ENCODE measurements around the gene ALDH1A2.

ALDH1A2 gene

DNA sequence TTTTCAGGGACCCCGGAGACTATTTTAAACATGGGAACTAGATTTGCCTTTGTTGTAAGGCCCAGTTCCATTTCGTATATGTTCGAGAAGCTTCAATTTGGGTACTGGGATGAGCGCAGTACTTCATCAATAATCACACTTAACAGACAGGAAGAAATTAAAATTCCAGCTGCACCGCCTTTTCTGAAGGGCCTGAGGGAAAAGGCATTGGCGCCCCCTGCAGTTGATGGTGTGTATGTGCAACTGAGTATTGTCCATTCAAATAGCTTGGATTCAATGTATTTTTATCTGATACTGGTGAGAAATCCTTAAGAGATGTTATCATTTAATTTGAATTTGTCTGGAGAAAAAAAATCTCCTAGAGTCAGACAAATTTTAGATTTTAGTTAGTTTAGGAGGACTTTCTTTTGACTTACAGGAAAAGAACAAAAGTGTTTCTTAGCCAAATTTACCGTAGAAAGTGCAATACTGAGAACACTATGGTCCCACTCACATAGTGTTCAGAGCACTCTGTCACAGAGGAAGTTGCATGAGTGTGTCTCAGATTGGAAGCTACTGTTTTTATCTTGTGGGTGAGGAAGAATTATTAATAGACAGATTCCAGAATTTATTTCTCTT lies 5.4 kb upstream of the ALDH1A2 start:
- DNase-seq (ENCODE audit: low read depth, low spot score): no peak
- no peak overlapping the region for H3K27ac ChIP-seq

DNA sequence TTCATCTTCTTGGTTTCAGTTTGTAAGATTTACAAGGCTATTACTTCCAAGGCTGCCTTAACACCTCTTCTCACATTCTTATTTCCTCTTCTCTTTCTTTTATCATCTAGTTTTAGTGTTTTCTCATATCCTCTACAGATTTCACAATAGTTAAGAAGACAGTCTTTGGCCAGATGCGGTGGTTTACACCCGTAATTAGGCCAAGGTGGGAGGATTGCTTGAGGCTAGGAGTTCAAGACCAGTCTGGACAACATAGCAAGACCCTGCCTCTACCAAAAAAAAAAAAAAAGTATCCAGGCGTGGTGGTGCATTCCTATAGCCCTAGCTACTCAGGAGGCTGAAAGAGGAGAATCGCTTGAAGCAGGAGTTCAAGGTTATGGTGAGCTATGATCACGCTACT lies 3.5 kb upstream of the ALDH1A2 start:
- DNase-seq (ENCODE audit: low read depth, low spot score): no peak

DNA sequence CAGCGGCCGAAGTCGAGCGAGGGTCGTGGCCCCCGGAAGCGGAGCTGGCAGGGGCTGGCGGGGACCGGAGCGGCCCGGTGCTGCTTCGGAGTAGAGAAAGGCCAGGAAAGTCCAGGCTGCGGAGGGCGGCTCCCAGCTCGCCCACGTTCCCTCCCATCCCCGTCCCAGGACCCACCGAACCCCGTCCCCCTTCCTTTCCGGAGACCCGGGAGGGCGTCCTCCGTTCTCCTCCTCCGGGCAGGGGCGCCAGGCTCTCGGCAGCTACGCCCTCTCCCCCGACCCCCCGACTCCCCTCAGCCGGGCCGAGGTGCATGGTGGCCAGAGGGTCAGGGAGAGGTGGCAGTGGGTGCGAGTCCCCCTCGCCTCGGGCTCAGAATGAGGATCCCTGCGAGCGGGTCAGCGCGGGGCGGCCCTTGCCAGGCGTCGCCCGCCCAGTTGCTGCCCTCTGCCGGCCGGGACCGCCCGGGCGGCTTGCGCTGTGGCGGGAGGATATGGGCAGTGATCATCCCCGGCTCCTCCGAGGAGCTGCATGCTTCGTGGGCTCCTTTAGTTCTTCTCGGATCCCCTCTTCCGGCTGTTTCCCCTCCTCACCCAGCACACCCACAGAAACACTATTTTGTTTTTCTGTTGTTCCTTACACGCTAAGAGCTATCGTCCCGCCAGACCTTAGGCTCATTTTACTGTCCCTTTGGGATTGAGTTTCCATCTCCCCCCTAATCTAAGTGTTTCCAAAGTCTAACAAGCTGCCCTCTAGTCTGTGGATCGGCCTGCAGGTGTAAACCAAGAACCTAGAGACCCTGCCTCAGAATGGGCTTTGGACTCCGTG lies 744 bp upstream of the ALDH1A2 start:
- no peak overlapping the region for H3K27ac ChIP-seq
- DNase-seq (ENCODE audit: low read depth, low spot score): no peak

More for the DNA sequence above, 3.5 kb upstream of the ALDH1A2 start:
- no peak overlapping the region for H3K27ac ChIP-seq

DNA sequence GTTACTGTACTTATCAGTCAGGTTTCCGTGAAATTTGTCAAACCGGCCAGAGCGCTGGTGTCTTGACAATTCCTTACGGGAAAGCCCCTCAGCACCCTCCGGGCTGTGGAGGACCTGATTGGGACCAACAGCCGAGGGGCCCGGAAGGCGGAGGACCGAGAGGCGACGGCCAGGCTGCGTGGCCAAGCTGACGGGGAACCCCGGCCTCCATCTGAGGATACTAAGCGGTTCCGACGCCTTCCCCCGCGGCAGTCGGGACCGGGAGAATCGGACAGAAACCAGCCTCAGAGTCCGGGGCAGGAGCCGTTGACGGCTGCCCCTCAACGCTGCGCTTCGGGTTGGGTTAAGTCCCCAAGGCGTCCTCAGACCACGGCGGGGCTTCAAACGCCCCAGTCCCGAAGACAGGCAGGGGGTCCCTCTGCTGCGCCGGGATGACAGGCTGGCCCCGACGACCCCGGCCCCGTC lies 499 bp downstream of the ALDH1A2 start:
- no peak for DNase-seq (ENCODE audit: low read depth, low spot score)
- no peak overlapping the region for H3K27ac ChIP-seq

DNA sequence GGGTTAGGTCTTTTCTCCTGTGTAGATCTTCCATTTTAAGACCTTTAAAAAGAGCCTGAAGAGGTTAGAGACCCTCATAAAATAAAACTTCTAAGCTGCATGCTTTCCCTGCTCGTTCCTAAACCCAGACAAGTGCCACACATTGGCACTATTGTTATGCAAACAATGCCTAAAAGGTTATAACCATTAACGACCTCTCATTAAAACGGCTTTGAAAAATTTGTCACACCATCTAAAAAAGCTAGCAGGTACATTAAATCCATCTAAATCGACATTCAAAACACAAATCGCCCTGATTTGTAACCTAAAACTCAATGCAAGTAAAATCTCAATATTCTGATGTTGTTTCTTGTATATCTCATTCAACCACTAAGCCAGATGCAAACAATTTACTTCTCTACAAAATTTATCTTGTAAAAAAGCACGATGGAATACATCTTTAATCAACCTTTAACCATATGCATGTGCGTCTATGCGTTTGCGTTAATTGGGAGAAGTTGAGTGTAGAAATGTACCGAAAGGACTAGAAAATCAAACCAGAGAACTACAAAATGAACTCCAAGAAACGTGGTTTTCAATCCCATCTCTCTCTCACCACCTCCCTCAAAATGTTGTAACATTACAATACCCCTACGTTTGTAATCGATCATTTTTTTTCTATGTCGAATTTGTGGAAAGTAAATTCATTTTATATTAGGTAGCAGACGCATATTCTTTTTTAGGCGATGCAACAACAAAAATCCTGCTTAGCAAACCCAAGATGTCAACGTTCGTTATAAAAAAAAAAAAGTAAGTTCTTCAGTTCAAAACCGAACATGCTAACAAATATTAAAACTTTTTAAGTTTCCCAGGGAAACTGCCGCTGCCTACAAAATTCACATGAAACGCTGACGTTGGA lies 1.2 kb downstream of the ALDH1A2 start:
- no peak overlapping the region for H3K27ac ChIP-seq
- DNase-seq (ENCODE audit: low read depth, low spot score): no peak

DNA sequence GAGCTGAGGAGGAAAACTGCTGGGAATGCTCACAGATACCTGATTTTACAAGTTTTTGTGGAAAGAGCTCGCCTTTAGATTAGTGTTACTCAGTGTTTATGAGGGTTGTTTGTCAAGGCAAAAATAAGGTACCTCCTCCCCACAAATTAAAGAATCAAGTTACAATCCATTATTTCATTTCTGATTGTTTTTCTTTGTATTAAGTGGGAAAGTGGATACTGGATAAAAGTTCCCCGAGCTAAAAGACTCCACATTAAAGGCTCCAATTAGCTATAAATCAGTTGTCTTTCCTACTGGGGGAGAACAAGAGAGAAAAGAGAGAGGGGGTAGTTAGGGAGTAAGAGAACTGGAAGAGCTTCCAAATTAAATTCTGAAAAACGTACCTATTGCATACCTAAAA lies 1.9 kb downstream of the ALDH1A2 start:
- no peak overlapping the region for H3K27ac ChIP-seq
- DNase-seq (ENCODE audit: low read depth, low spot score): no peak

DNA sequence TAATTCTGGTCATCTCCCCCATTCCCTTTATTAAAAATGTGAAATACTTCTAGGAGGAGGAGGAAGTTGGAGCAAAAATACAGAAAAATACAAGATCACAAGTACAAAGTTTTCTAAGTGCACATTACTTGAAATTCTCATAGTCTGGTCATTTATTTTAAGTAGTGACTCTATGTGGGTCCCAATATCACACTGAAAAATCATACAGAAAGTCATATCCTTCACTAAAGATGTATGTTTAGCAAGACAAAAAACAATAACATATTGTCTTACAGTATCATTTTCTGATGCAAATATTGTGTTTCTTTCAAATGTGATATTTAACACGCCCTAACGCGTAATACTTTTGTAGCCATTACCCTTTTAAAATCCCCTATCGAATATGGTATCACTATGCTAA lies 2.5 kb downstream of the ALDH1A2 start:
- H3K27ac ChIP-seq: no peak overlapping the region
- no peak for DNase-seq (ENCODE audit: low read depth, low spot score)

DNA sequence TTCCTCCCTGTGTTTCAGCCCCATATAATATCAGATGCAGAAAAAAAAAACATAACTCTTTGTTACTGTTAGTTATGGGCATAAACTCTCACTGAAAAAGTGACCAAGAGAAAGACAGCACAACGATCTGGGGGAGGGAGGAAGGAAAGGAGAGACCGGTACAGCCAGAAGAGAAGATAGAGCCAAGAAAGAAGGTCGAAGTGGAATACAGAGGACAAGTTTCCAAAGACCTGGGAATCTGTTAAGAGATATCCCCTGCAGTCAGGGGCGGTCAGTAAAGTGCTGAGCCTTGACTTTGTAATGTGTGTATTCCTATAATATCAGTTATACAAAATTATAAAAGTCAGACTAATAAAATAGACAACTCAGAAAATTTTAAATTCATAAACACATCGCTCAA lies 3.3 kb downstream of the ALDH1A2 start:
- H3K27ac ChIP-seq: no peak overlapping the region

DNA sequence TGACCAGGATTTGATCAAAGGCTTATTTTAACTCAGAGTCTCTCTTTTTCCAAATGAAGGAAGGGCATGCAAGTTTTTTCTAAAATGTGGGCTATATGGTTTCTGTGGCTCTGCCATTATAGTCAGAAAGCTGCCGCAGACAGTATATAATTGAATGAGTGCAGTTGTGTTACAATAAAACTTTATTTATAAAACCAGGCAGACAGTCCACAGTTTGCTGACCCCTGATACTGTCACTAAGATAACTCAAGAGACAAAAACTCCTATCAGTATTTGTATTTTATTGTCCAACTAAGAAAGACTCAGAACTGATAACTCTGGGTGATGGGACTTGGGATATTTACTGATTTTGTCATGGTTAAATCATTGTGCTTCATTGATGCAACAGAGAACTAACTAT lies 4.9 kb downstream of the ALDH1A2 start:
- DNase-seq (ENCODE audit: low read depth, low spot score): no peak
- H3K27ac ChIP-seq: no peak overlapping the region

More for the DNA sequence above, 3.3 kb downstream of the ALDH1A2 start:
- DNase-seq (ENCODE audit: low read depth, low spot score): no peak

DNA sequence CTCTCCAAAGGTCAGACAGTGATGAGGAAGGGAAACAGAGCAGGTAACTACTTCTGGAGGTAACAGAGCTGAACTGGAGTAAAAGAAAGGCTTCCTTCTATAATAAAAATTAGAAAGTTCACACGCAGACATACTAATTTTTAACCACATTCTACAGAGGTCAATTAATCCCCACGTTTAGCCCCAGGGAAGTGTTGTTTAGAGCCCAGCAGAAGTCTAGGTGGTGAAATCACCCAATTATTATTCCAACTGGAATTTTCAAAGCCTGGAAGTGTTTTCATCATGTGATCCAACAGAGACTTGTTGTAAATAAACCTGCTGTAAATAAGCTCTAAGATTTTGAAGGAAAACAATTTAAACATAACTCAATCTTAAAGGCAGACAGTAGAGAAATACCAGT lies 6.8 kb downstream of the ALDH1A2 start:
- no peak overlapping the region for H3K27ac ChIP-seq
- DNase-seq (ENCODE audit: low read depth, low spot score): no peak

DNA sequence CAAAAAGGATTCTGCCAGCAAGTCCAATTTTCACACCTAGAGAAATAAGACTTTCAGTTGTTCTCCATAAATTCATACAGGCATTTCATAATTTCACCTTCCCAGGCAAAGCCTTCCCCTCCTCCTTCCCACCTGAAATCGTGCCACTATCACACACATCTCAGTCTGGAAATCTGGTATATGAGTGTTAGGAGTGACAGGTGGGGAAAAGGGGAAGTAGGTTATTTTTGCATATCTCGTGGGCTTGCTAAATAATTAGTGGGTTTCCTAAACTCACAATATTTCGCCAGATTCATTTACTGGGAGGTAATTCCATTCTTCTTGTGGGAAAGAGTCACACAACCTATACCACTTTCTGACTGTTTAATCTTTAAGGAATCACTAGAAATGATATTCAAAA lies 7.4 kb downstream of the ALDH1A2 start:
- no peak for DNase-seq (ENCODE audit: low read depth, low spot score)
- no peak overlapping the region for H3K27ac ChIP-seq

DNA sequence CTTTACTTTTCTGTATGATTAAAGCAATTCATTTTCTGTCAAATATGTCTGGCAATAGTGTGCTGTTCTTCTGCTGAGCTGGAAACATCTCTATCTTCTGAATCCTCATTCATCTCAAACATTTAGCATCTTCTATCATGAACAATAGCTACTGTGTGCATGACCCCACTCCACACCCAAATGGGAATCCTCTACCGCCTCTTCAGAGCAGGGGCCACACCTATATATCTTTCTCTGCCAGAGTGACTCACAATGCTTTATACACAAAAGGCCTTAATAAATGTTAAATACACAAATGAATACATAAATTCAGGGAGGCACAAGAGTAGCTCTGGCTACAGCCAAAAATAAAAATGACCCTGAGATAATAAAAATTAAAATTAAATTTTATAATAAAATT lies 8.0 kb downstream of the ALDH1A2 start:
- peak; percentile 18 for DNase-seq (ENCODE audit: low read depth, low spot score)
- no peak overlapping the region for H3K27ac ChIP-seq

DNA sequence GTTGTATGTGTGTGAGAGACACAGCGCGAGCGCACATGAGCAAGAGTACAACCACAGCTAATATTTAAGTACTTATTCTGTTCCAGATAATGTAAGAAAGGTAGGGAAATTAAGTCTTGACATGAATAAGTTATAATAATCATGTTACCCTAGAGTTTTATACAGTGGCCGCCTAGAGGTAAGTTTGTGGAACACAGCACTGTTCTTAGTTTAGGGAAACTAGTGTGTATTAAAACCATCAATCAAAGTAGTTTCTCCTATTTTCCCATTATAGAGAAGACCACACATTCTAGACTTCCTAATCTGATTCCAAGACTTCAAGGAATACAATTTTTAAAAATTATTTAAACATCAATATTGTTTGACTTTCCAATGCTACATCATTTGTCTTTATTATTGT lies 9.5 kb downstream of the ALDH1A2 start:
- no peak for DNase-seq (ENCODE audit: low read depth, low spot score)
- H3K27ac ChIP-seq: no peak overlapping the region

DNA sequence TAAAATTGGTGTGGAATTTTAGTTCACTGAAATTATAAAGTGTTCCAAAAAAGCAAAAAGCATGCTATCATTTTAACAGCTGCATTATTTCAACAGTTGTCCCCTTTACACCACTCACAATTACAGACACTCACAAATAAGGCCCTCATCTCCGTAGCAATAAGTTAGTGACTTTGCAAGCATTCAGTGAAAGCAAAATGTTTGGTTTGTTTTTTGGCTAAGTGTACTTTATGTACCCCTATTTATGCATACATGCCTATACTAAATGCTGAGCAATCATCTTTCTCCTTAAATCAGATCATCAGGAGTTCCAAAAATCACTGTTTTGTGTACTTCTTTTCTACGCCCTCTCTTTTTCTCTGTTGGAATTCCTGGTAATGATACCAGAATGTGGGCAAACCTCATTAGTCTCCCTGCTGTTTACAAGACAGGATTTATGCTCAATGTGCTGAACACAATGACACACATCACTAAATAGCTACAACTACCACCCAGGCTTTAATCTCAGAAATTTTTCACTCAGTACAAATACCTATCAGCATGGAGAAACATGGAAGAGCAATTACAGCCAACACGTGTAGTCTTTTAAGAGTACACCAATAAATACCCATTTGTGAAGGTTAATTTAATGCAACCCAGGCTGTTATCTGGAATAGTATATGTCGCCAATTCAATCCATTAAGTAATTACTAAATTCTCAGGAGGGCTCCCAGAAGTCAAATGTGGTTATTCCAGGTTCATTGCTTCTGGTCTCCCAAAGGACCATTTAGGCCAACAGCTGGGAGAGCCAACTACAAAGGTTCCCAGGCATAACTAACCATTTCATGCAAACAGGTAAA lies 12.0 kb downstream of the ALDH1A2 start:
- DNase-seq (ENCODE audit: low read depth, low spot score): no peak
- H3K27ac ChIP-seq: no peak overlapping the region

DNA sequence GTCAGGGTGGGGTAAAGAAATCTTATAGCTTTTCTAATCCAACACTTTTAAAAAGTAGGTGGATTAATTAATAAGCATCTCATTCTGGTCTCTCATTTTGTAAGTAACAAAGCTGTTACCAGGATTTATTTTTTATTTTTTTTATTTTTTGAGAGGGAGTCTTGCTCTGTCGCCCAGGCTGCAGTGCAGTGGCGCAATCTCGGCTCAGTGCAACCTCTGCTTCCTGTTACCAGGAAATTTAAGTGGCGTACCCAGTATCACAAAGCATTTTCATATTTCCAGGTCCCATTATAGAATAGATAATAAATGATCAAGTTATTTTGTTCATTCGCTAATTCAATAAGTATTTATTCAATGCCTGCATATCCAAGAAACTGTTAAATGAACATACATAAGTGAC lies 13.2 kb downstream of the ALDH1A2 start:
- DNase-seq (ENCODE audit: low read depth, low spot score): no peak
- no peak overlapping the region for H3K27ac ChIP-seq

DNA sequence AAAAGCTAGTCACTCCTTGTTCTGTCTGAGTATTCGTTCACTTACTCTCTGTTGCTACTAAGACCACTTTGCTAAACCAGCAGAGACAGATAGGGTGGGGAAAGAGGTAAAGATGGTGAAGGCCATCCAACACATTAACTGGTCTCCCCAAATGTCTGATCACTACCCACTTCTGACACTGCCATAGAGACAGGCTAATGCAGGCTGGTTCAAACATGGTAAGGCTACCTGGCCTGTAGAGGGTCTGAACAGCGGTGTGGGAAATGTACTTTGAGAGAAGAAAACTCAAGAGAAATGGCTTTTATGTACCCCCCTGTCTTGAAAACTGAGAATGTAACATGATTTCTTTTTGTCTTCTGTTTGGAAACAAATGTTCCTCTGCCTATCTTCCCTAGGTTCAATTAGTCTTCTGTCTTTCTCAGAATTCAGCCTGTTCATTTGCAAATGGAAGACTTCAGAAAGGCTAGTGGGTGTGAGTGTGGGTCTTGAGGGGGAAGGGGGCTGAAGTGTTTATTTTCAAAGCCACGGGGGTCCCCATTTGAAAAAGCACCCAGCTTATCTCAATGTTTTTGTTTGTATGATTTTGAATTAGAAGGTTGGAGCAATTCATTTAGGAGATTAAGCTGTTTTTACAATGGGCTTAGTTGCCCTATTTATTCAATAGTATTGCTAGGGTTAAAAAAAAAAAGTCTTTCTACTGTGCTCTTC lies 15.8 kb downstream of the ALDH1A2 start:
- DNase-seq (ENCODE audit: low read depth, low spot score): no peak
- no peak overlapping the region for H3K27ac ChIP-seq

DNA sequence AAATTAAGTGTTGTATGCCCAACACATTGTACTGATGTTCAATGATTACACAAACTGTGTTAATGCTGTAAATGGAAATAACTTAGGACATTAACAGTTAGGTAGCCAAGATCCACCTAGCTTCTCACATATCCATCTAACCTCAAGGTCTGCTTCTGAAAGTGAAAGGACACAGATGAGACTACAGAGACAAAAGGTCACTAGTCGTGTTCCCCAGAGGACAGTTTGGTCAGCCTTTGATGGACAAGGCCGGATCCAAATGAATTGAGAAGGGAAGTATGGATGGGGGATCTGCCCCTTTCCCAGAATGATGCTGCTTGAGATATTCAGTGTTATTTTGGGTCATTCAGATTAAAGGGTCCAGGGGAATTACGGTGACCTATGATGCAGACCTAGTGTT lies 17.2 kb downstream of the ALDH1A2 start:
- no peak for DNase-seq (ENCODE audit: low read depth, low spot score)
- H3K27ac ChIP-seq: no peak overlapping the region

DNA sequence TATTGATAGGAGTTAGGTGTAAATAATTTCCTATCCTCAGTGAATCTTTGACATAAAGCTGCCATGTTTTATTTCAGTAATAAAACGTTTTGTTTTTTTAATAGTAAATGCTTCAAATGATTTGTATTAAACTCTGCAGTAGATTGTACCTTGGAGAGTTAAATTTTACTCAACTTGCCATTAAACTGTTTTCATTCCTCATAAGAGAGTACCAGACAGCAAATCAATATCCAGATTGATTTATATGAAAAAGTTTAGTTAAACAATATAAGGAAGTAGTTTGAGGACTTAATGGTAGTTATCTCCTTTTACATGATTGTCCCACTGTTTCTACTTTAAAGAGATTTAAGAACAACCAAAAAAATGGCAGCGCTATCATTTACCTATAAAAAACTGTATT lies 18.4 kb downstream of the ALDH1A2 start:
- H3K27ac ChIP-seq: no peak overlapping the region
- DNase-seq (ENCODE audit: low read depth, low spot score): no peak

DNA sequence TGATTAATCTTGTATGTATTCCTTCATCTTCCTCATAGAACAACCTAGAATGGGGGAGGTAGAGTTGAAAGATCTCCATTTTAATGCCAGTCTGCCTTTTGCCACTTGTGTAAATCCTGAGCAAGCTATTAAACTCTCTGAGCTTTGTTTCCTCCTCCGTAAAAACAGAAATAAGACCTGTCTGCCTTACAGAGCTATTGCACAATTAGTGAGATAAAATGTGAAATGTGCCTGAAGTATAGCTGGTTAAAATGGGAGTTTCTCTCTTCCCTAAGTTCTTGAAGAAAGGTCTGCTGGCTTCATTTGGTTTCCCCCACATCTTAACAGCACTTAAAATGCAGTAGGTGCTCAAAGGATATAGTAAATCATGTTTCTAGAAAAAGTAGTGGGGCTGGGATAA lies 19.0 kb downstream of the ALDH1A2 start:
- no peak overlapping the region for H3K27ac ChIP-seq
- DNase-seq (ENCODE audit: low read depth, low spot score): no peak
